HG02981 (cell line): ENCODE results near the gene MUC5AC.

Experiments used
- ATAC-seq: cut with Tn5 transposase; IDR thresholded peaks from one replicate; pipeline ENCODE4 v1.9.1; 2021; ENCODE audit warnings: mild to moderate bottlenecking, moderate library complexity; ENCODE audit not compliant: unreplicated experiment

The MUC5AC gene

DNA sequence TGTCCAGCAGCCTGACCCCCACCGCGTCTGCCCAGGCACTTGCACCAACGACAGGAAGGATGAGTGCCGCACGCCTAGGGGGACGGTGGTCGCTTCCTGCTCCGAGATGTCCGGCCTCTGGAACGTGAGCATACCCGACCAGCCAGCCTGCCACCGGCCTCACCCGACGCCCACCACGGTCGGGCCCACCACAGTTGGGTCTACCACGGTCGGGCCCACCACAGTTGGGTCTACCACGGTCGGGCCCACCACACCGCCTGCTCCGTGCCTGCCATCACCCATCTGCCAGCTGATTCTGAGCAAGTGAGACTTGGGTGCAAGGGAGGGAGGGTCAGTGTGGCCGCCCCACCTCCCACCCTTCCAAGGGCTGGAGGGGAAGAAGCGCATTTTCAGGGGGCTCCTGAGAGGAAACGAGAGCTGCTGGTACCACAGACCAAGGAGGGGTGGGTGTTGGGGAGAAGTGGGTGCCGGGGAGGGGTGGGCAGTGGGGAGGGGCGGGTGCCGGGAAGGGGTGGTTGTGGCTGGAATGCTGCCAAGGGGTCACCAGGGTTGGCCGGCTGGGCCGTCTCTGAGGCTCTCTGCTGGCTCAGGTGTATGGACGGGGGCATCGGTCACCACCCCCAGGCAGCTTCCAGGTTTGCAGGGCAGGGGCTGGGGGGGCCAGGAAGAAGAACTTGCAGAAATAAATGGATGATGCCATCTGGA lies 37.4 kb downstream of the MUC5AC start:
- no peak for ATAC-seq

DNA sequence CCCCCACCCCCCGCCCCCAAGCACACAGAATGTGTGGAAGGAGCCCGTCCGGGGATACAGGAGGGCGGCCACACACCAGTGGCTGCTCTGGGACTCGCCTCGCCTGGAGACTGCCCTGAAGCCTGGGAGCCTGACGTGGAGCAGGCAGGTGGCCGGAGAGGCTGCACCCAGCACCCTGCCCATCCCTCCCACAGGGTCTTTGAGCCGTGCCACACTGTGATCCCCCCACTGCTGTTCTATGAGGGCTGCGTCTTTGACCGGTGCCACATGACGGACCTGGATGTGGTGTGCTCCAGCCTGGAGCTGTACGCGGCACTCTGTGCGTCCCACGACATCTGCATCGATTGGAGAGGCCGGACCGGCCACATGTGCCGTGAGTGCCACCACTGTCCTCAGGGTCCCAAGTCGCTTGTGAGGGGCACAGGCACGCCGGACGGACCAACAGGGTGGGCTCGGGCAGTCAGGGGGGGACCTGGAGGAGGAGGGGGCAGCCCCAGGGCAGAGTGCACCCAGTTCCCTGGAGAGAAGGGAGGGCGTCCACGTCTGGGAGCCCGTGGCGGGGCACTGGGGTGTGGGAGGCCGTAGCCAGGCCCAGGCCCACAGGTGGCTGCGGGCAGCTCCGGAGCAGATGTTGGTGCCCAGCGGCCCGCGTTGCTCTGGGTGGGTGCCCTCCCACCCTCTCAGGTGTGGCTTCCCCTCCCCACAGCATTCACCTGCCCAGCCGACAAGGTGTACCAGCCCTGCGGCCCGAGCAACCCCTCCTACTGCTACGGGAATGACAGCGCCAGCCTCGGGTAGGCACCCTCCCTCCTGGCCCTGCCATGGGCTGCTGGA lies 38.1 kb downstream of the MUC5AC start:
- ATAC-seq = no peak

DNA sequence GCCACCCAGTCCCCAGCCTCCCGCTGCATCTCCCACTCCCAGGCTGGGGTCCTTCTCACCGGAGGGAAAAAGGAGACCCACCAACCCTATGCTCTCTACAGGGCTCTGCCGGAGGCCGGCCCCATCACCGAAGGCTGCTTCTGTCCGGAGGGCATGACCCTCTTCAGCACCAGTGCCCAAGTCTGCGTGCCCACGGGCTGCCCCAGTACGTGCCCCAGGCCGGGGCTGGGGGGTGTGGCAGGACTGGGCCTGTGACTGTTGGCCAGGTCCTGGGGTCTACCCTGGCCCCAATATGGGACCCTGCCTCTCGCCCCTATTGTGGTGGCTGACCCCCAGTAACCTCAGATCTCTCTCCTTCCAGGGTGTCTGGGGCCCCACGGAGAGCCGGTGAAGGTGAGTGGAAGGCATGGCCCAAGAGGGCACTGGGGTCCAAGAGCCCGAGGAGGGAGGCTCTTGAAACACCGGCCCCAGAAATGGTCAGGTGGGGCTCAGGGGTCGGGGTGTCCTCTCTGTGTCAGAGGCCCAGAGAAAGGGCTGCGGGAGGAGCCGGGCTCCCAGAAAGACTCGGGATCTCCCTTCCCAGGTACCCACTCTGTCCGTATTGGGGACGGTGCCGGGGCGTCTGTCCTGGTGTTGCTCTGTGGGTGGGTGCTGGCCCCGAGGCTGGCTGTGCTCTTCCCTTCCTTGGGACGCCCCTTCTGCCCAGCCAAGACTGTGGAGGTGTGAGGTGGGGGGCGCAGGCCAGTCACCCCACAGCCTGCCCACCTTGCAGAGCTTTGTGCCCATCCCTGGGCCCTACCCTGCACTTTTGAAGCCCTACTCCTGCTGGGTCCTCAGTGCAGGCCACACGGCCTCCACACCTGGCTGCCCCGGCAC lies 39.0 kb downstream of the MUC5AC start:
- no peak for ATAC-seq

DNA sequence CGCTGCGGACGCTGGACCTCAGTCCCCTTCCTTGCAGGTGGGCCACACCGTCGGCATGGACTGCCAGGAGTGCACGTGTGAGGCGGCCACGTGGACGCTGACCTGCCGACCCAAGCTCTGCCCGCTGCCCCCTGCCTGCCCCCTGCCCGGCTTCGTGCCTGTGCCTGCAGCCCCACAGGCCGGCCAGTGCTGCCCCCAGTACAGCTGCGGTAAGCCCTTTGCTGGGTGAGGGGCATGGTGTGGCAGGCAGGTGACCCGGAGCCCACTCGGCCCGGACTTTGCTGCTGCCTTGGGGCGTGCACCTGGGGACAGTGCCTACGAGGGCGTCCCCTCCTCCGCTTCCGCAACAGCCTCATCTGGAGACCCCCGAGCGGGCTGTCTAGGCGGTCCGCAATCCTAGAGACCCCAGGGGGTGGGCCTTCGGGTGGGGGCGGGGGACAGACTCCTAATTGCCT lies 39.7 kb downstream of the MUC5AC start:
- ATAC-seq = no peak

DNA sequence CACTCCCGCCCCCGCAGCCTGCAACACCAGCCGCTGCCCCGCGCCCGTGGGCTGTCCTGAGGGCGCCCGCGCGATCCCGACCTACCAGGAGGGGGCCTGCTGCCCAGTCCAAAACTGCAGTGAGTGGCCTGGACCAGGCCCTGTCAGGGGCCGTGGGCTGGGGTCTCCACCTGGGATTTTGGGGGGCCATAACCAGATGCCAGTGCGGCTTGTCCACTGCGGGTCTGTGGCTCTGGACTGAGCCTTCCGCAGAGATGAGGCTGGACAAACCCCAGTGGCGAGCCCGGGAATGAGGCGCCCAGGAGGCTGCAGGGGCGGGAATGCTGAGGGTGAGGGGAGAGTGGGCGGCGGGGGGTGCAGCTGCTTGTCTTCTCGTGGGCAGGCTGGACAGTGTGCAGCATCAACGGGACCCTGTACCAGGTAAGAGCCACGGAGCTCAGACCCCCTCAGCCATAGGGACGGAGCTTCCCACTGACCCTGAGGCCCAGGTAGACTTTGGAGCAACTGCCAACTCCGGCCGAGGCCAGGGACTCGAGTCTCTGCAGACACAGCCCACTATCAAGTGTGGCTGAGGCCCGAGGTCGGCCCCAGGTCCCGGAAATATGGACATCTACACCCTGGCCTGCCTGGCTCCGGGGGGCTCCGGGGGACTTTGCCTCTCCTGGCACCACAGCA lies 40.3 kb downstream of the MUC5AC start:
- ATAC-seq = no peak

DNA sequence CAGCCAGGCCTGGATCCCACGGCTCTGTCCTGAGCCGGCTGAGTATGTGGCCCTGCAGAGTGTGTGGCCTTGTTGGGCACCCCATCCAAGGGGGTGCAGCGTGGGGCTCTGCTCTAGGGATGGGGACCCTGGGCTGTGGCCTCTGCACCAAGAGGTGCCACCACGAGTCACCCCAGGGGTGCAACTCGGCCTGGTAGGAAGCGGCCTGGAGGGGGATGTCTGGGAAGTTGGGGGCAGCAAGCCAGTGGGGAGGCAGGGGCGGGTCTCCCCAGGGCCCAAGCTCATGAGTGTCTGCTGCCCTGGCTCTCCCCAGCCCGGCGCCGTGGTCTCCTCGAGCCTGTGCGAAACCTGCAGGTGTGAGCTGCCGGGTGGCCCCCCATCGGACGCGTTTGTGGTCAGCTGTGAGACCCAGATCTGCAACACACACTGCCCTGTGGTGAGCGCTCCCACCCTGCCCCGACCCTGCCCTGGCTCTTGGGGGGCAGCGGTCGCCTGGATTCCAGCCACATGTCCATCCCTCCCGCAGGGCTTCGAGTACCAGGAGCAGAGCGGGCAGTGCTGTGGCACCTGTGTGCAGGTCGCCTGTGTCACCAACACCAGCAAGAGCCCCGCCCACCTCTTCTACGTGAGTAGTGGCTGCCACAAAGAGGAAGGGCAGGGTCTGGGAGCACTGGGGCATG lies 40.9 kb downstream of the MUC5AC start:
- ATAC-seq = no peak

DNA sequence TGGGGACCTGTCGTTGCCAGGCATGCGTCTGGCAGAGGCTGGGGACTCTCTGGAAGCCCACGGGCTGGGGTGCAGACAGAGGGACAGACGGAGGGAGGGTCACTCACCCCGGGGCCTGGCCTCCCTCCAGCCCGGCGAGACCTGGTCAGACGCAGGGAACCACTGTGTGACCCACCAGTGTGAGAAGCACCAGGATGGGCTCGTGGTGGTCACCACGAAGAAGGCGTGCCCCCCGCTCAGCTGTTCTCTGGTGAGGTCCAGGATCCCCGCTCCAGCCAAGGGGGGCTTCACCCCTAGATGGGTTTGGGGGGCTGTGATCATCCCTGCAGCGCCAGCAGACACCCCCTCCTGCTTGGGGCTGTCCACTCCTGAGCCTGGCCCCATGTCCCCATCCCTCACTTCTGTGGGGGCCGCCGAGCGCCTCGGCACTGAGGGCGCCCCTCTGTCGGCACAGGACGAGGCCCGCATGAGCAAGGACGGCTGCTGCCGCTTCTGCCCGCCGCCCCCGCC lies 41.5 kb downstream of the MUC5AC start:
- ATAC-seq = no peak

DNA sequence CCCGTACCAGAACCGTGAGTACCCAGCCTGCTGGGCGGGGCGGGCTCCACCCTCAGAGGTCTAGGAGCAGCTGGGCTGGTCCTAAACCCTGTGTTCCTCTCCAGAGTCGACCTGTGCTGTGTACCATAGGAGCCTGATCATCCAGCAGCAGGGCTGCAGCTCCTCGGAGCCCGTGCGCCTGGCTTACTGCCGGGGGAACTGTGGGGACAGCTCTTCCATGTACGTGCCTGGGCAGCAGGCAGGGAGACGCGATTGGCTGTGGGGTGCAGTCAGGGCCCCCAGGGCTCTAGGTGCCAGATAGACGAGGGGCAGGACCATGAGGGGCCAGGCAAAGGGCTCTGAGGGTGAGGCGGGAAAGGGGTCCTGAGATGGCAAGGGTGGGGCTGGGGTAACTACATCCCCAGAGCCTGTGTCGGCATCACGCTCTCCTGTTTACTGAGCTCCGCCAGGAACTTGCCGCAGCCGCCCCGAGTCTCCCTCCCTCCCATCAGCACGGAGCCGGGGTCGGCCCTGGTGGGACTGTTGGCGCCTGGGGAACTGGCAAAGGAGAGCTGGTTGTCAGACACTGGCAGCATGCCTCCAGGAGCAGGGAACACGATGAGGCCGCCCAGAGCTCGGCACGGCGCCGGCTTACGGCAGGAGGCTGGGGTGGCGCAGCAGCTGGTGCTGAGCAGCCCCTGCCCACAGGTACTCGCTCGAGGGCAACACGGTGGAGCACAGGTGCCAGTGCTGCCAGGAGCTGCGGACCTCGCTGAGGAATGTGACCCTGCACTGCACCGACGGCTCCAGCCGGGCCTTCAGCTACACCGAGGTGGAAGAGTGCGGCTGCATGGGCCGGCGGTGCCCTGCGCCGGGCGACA lies 42.2 kb downstream of the MUC5AC start:
- ATAC-seq = no peak

DNA sequence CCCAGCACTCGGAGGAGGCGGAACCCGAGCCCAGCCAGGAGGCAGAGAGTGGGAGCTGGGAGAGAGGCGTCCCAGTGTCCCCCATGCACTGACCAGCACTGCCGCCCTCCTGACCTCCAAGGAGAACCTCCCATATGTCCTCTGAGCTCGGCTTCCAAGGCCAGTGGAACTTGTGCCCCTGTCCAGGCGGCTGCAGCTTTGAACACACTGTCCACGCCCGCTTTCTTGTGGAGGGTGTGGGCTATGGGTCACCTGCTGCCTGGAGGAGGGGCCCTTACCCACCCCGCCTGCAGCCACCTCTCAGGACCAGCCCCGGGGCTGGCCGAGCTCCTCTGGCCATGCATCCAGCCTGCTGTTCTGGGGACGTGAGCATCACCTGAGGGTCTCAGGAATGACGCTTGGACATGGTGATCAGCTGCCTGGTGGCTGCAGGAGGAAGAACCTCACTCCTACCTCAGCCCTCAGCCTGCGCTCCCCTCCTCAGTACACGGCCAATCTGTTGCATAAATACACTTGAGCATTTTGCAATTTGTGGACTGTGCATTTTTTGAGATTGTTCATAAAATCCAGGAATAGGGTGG lies 42.9 kb downstream of the MUC5AC start:
- no peak for ATAC-seq

DNA sequence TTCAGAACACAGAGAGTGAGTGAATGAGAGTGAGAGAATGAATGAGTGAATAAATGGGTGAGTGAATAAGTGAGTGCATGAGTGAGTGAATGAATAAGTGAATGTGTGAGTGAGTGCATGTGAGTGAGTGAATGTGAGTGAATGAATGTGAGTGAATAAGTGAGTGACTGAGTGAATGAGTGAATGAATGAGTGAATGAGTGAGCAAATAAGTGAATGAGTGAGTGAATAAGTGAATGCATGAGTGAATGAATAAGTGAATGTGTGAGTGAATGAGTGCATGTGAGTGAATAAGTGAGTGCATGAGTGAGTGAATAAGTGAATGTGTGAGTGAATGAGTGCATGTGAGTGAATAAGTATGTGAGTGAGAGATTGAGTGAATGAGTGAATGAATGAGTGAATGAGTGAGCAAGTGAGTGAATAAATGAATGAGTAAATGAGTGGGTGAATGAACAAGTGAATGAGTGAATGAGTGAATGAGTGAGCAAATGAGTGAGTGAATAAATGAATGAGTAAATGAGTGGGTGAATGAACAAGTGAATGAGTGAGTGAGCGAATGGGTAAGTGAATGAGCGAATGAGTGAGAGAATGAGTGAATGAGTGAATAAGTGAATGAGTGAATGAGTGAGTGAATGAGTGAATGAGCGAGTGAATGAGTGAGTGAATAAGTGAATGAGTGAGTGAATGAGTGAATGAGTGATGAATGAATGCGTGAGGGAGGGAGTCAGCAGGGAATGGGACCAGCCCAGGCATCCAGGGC lies 43.8 kb downstream of the MUC5AC start:
- no peak for ATAC-seq

DNA sequence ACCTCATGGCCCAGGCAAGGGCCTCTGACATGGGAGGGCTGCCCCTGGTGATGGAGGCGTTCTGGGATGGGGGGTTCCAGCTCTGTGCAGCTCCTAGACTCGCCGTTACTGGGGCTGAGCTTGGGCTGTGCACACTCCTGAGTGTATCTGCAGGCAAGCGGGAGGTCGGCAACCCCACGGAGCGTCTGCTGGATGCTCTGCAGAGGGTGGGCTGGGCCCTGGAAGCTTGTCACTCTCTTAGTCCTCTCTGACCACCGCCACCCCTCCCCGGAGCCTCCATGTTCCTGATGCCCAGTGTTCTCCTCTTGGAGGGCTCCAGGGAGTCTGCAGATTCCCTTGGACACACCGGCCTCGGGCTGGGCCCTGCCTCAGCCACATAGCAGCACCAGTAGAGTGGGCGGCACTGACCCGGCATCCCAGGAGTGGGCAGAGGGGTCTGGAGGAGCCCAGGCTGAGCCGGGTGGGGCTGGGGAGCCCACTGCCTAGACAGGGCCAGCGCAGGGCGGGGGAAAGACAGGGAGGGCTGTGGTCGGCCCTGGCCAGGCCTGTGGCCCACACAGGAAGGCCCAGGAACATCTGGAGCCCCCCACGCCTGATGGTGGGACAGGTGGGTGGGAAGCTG lies 44.5 kb downstream of the MUC5AC start:
- no peak for ATAC-seq

DNA sequence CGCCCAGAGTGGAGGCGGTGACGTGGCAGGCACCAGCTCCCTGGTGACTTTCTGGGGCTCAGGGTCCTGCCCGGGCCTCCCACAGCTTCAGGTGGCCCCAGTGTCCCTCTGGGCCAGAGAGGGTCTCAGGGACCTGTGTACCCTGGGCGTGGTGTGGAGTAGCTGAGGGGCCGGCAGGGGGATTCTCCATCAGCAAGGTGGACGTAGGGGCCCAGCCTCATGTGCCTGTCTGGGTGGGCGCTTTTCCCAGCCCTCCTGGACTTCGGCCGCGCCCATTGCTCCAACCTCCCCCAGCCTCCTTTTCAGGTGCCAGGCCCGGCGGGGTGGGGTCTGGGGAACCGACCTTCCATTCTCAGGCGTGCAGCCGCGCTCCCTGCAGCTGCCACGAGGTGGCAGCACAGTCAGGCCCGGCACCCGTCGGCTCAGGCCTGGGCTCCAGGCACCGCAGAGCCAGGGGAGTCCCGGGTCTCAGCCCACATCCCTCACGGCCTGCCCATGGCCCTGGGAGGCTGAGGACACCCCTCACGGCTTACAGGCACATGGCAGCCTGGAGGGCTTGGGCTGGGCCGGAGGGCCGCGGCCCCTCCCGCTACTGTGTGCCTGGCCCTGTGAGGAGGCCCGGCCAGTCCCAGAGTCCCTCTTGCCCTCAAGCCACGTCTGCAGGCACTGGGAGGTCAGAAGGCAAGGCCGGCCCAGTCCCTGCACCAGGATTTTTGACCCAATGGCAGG lies 45.2 kb downstream of the MUC5AC start:
- no peak for ATAC-seq

DNA sequence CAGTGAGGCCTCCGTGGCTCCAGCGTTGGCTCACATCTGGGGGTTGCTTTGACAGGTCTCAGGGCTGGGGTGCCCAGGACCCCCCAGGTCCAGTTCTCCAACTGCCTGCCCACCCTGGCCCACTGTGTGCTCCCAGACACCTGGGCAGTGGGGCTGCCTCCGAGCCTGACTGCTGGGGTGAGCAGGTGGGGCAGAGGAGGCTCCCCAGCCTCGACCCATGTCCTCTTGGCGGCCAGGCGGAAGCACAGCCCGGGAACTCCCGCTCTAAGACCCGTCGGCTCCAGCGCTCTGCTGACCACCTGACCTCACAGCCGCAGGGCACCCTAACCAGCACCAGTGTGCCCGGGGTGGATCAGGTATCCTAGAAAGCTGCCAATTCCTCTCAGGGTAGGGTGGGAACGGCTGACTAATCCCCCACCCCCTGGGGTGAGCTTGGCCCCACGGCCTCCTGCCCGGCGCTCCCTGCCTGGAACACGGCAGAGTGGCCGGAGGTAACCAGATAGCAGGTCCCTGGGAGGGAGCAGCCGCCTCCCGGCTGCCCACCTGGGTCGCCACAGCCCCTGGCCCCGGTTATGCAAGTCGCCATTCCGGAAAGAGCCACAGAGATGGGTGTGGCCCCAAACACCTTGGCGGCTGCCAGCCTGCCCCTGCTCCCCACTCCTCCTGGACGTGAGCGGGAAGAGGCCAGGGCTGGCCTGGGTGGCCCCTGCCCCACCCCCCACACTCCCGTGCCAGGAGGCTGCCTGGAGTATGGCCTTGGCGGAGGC lies 45.9 kb downstream of the MUC5AC start:
- no peak for ATAC-seq

DNA sequence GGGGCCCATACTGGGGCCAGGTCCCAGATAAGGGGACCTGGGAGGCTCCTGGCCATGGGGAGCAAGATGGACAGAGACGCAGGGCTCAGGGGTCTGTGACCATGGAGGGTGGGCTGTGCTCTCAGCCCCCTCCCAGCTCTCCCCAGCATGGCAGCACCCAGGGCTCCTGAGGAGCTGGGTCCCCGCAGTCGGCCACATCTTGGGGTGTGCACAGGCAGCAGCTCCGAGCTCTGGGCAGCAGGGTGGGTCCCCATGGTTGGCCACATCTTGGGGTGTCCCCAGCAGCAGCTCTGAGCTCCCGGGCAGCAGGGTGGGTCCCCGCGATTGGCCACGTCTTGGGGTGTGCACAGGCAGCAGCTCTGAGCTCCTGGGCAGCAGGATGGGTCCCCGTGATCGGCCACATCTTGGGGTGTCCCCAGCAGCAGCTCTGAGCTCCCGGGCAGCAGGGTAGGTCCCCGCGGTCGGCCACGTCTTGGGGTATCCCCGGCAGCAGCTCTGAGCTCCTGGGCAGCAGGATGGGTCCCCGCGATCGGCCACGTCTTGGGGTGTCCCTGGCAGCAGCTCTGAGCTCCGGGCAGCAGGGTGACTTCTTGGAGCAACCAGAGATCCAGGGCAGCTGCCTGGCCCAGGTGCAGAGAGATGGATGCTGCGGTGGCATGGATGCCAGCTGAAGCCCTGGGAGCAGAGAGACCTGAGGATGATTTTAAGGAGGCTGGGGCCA lies 46.8 kb downstream of the MUC5AC start:
- no peak for ATAC-seq
